ENCODE data around the gene WSB2.

DNA sequence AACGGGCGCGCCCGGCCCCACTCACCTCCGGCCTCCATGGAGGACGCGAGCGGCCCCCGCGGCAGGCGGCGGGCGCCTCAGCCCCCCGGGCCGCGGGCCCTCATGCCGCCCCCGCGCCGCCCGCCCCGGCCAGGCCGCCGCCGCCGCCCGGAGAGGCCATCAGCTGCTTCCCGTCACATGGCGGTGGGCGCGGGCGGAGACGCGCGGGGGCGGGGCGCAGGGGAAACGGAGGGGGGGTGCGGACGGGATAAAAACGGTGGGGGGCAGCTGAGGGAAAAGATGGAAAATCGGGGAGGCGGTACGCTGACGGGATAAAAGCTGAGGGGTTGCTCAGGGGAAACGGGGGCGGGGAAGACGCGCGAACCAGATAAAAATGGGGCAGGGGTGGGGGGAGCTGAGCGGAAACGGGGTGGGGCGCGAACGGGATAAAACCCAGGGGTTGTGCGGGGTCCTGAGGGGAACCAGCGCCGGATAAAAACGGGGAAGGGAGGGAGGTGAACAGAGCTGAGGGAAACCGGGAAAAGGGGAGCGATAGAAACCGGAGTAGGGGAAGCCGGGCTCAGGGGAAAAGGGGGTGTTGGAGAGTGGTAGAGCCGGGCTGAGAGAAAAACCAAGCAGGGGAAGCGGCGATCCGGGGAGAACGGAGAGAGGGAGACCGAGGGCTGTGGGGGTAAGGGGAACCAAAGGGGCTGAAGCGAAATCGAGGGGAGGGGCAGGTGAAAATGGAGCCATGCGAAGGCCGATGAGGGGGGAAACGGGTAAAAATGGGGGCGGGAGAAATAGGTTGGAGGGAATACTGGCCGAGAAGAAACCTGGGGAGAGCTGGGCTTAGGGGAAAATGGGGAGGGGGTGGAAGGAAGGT lies at the start of gene WSB2:
- TF ChIP-seq, protein P1, sequence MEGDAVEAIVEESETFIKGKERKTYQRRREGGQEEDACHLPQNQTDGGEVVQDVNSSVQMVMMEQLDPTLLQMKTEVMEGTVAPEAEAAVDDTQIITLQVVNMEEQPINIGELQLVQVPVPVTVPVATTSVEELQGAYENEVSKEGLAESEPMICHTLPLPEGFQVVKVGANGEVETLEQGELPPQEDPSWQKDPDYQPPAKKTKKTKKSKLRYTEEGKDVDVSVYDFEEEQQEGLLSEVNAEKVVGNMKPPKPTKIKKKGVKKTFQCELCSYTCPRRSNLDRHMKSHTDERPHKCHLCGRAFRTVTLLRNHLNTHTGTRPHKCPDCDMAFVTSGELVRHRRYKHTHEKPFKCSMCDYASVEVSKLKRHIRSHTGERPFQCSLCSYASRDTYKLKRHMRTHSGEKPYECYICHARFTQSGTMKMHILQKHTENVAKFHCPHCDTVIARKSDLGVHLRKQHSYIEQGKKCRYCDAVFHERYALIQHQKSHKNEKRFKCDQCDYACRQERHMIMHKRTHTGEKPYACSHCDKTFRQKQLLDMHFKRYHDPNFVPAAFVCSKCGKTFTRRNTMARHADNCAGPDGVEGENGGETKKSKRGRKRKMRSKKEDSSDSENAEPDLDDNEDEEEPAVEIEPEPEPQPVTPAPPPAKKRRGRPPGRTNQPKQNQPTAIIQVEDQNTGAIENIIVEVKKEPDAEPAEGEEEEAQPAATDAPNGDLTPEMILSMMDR (IDR thresholded peaks at IDR 0.05; ENCODE audit: poor library complexity) = no peak
- TF ChIP-seq EZH2 (IDR thresholded peaks at IDR 0.05; ENCODE audit: borderline replicate concordance) (no peak), EZH2phosphoT487 (IDR thresholded peaks at IDR 0.05; ENCODE audit: low read depth, severe bottlenecking, unreplicated experiment) (no peak)
